NCI-H2196 treated with DMSO at 0.1 percent for 48 hours (cell line): ENCODE data around the gene HSPA1L.
"Not testable (repeated sequence)": the region's sequence is repeated elsewhere in the genome, so short reads cannot be mapped to it uniquely, and the experiment has no call there.

Source experiments
- DNase-seq: peaks from one replicate; lab custom pipeline; 2025; ENCODE audit not compliant: unreplicated experiment; lab: John Stamatoyannopoulos, UW

HSPA1L gene

DNA sequence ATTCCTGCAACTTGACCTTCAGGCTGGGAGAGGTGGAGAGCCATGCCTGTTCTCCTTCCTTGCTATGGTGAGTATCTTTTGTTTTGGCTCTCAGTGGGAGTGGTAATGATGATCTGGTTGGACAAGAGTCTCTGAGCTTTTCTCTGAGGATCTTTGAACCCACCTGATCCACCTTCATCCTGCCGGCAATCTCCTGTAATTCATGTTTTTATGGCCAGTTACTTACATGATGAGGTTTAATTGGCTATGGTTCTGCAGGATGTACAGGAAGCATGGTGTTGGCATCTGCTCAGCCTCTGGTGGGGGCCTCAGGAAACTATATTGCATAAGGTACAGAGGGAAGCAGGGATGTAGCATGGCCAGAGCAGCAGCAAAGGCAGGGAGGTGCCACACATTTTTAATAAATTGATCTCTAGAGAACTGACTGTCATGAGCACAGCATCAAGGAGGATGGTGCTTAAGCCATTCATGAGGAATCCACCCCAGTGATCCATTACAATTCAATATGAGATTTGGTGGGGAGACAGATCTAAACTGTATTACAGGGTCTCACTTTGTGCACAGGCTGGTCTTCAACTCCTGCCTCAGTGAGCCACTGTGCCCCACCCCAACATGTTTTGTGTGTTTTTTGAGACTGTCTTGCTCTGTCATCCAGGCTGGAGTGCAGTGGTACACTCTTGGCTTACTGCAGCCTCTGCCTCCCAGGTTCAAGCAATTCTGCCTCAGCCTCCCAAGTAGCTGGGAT, 22.5 kb upstream of the HSPA1L start:
- no peak for DNase-seq

GRCh38 chr6:31836474-31837368, 21.6 kb upstream of the HSPA1L start:
- DNase-seq: no peak

GRCh38 chr6:31836047-31836473, 21.0 kb upstream of the HSPA1L start:
- DNase-seq: no peak

DNA sequence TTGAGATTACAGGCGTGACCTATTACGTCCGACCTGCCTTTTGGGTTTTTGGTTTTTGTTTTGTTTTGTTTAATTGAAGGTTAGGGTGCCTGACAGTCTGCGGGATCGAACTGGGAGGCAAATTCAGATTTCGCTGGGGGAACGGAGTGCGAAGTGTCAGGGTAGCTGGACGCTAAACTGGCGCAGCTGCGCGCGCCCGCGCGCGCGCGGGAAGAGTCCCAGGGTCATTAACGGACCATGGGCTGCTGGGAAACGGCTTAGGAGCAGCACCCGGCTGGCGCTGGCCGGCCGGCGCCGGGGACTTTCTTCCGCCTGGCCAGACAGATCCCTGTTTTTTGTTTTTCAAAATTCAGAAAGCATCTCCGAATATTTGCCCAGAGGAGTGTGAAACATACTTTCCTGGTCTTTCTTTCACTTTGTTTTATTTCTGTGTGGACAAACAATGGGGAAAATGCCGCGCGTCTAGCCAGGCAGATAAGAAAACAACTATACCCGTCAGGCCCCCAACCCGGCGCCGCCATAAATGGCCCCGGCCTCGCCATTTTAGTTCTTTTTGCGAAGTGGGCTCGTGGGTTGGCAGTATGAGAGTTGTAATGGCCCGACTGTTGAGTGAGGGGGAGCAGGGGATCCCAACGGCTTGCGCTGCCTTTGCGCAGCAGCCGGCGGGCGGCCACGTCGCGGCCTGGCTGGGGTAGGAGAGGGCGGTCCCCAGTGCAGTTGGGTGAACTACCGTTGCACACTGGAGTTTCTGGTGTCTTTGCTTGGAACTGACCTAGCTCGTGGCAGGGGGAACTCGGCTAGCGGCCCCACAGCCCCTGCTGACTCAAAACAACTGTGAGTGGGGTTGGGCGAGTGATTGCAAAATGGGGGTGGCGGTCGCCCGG, 19.5 kb upstream of the HSPA1L start:
- DNase-seq: peak; percentile 88

DNA sequence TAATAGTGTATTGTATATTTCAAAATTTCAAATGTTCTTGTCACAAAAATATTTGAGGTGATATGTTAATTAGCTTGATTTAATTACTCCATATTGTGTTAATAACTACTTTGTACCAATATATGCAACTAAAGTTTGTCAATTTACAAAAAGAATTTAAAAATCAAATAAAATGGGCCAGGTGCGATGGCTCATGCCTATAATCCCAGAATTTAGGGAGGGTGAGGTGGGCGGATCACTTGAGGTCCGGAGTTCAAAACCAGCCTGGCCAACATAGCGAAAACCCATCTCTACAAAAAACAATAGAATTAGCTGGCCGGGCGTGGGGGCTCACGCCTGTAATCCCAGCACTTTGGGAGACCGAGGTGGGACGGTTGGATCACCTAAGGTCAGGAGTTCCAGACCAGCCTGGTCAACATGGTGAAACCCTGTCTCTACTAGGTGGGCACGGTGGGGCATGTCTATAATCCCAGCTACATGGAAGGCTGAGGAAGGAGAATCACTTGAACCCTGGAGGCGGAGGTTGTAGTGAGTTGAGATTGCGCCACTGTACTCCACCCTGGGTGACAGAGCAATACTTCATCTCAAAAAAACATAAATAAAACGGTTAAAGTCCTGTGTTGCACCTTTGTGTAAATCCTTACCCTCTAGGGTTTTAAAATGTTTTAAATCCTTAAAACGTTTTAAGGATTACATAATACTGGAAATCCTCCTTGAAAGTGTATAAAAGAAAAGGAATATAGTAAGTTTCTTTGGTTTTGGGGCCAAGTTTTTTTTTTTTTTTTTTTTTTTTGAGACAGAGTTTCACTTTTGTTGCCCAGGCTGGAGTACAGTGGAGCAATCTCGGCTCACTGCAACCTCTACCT, 16.5 kb upstream of the HSPA1L start:
- DNase-seq: no peak

DNA sequence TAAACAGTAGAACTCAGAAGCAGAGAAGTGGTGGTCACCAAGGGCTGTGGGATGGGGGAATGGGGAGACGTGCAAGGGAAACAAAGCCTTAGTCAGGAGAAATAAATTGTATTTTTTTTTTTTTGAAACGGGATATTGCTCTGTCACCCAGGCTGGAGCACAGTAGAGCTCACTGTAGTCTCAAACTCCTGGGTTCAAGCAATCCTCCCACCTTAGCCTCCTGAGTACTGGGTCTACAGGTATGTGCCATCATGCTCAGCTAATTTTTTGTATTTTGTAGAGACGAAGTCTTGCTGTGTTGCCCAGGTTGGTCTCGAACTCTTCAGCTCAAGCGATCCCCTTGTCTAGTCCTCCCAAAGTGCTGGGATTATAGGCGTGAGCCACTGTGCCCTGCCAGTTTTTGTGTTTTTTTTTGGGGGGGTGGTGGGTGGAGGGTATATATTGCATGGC, 15.8 kb upstream of the HSPA1L start:
- no peak for DNase-seq

DNA sequence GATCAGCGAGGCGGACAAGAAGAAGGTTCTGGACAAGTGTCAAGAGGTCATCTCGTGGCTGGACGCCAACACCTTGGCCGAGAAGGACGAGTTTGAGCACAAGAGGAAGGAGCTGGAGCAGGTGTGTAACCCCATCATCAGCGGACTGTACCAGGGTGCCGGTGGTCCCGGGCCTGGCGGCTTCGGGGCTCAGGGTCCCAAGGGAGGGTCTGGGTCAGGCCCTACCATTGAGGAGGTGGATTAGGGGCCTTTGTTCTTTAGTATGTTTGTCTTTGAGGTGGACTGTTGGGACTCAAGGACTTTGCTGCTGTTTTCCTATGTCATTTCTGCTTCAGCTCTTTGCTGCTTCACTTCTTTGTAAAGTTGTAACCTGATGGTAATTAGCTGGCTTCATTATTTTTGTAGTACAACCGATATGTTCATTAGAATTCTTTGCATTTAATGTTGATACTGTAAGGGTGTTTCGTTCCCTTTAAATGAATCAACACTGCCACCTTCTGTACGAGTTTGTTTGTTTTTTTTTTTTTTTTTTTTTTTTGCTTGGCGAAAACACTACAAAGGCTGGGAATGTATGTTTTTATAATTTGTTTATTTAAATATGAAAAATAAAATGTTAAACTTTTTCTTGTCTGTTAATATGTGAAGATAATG, 14.7 kb upstream of the HSPA1L start:
- peak; percentile 22 for DNase-seq

- peak; percentile 99 for DNase-seq
These were observed 12.4 kb upstream of the HSPA1L start, which contains the start of gene HSPA1B for GRCh38 chr6:31827286-31828079. Gene HSPA1B, plus strand, starts transcription at chr6:31827738. Its CDS starts 213 bp downstream, at chr6:31827951.

GRCh38 chr6:31826793-31827285, 11.8 kb upstream of the HSPA1L start:
- DNase-seq: no peak

GRCh38 chr6:31825553-31825952, 10.5 kb upstream of the HSPA1L start:
- no peak for DNase-seq

DNA sequence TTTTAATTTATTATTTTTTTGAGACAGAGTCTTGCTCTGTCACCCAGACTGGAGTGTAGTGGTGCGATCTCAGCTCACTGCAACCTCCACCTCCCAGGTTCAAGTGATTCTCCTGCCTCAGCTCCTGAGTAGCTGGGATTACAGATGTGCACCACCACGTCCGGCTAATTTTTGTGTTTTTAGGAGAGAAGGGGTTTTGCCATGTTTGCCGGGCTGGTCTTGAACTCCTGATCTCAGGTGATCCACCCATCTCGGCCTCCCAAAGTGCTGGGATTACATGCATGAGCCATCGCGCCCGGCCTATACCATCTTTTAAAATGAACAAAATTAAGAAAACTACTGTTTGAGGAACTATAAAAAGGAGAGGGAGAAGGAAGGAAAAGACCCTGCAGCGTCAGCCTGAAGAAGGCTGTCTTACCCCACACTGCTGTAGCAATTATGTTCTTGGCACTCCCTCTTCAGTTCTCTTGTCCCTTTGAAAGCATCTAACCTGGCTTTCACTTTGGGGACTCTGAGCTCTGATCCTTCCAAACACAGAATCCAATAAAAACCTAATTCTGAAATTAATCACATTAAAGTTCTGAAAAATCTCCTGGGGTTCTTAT, 8.6 kb upstream of the HSPA1L start:
- not testable (repeated sequence) for DNase-seq

- peak; percentile 47 for DNase-seq
These were observed 7.1 kb upstream of the HSPA1L start for GRCh38 chr6:31822036-31822821.

- DNase-seq: no peak
These were observed 6.4 kb upstream of the HSPA1L start for GRCh38 chr6:31821301-31822035.

DNA sequence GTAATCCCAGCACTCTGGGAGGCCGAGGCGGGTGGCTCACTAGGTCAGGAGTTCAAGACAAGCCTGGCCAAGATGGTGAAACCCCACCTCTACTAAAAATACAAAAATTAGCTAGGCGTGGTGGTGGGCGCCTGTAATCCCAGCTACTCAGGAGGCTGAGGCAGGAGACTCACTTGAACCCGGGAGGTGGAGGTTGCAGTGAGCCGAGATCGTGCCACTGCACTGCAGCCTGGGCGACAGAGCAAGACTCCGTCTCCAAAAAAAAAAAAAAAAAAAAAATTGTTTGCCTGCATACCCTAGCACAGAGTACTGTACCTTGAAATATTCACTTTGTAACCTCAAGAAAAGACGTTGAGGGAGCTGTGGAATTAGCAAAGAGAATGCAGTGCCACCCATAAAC, 5.3 kb upstream of the HSPA1L start:
- not testable (repeated sequence) for DNase-seq

DNA sequence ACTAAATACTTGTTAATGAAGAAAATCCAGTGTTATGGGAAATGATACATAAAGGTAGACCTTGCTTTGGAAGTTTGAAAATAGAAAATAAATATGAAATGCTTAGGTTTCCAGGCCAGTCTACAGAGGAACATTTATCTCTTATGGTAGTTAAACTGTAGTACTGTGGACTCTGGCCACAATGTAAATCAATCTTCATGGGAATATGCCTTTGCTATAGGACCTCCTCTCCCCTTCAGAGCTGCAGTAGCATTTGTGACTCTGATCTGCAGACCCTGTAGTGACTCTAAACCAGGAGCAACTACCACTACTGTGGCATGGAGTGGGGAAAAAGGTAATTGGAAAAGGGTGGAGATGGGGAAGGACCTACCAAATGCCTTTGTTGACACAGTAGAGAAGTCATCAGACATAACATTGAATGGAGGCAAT, 4.8 kb upstream of the HSPA1L start:
- DNase-seq: no peak

- DNase-seq: not testable (repeated sequence)
These were observed 2.9 kb upstream of the HSPA1L start for GRCh38 chr6:31817929-31818511.
